IMR-90 (cell line): Measurements from ENCODE around the gene NR1D2. TPM values are rescaled to one million over a fixed set of nuclear protein-coding genes. Genes with fewer than 3 reads are reported as not detected.

ENCODE experiments used
- ATAC-seq: fragments of 200-7000 bp; cut with Tn5 transposase; 2 replicates; pipeline ENCODE4 v1.9.1; 2020; ENCODE audit warnings: low read depth, mild to moderate bottlenecking, moderate library complexity
- BruUV-seq: library from RNA; stranded (reverse); fragments of 400-500 nt; replicated peaks from 2 replicates; lab custom pipeline; 2021; lab: Mats Ljungman, UMichigan
- CTCF ChIA-PET: fragments of 300-600 bp; formaldehyde crosslinking; extraction: SDS; loops from one replicate; lab custom pipeline; 2021; ENCODE audit warnings: antibody characterized with exemption; lab: Yijun Ruan, JAX
- POLR2A ChIA-PET: fragments of 300-600 bp; sonication (Branson Sonifier 250); formaldehyde crosslinking; loops from one replicate; lab custom pipeline; 2022; ENCODE audit warnings: antibody characterized with exemption; ENCODE audit not compliant: unreplicated experiment; lab: Charles Lee
- DNase-seq: peaks from one replicate; pipeline ENCODE4 v3.0.0; 2013
- H2AFZ ChIP-seq: replicated peaks from 2 replicates; pipeline ENCODE3; 2013; ENCODE audit warnings: low read length, mild to moderate bottlenecking; ENCODE audit not compliant: poor library complexity
- H2AK5ac ChIP-seq: 2 replicates; pipeline ENCODE4 v1.6.1; 2013; ENCODE audit warnings: low read depth, low read length, inconsistent platforms
- H2AK9ac ChIP-seq: replicated peaks from 2 replicates; pipeline ENCODE3; 2013; ENCODE audit warnings: mild to moderate bottlenecking, low read depth, low read length, moderate library complexity; ENCODE audit not compliant: poor library complexity
- H2BK120ac ChIP-seq: 2 replicates; pipeline ENCODE4 v1.6.1; 2013; ENCODE audit warnings: low read depth, low read length, inconsistent platforms
- H2BK15ac ChIP-seq: 3 replicates; pipeline ENCODE4 v1.6.1; 2013; ENCODE audit warnings: low read depth, low read length, inconsistent platforms
- H2BK20ac ChIP-seq: 2 replicates; pipeline ENCODE4 v1.6.1; 2013; ENCODE audit warnings: low read depth, mild to moderate bottlenecking, inconsistent platforms, low read length, moderate library complexity
- H2BK5ac ChIP-seq: 2 replicates; pipeline ENCODE4 v1.6.1; 2013; ENCODE audit warnings: mild to moderate bottlenecking, low read depth, low read length, inconsistent platforms; ENCODE audit not compliant: poor library complexity, severe bottlenecking
- H3K14ac ChIP-seq: replicated peaks from 2 replicates; pipeline ENCODE4 v1.6.1; 2013; ENCODE audit warnings: low read depth, low read length, inconsistent platforms
- H3K18ac ChIP-seq: 2 replicates; pipeline ENCODE4 v1.6.1; 2013; ENCODE audit warnings: low read depth, low read length, control low read depth
- H3K23ac ChIP-seq: 2 replicates; pipeline ENCODE4 v1.6.1; 2013; ENCODE audit warnings: low read depth, low read length, inconsistent platforms
- H3K27ac ChIP-seq: 2 replicates; pipeline ENCODE4 v1.5.1; 2013; ENCODE audit warnings: mild to moderate bottlenecking, control low read depth, low read length; ENCODE audit not compliant: insufficient read depth
- H3K27me3 ChIP-seq: 2 replicates; pipeline ENCODE4 v1.6.1; 2013; ENCODE audit warnings: low read length; ENCODE audit not compliant: control insufficient read depth, insufficient read depth
- H3K36me3 ChIP-seq: 2 replicates; pipeline ENCODE4 v1.6.1; 2013; ENCODE audit warnings: low read length, mixed read lengths; ENCODE audit not compliant: control insufficient read depth, insufficient read depth
- H3K4ac ChIP-seq: 2 replicates; pipeline ENCODE4 v1.6.1; 2013; ENCODE audit warnings: low read depth, low read length, inconsistent platforms
- H3K4me1 ChIP-seq: 2 replicates; pipeline ENCODE4 v1.6.1; 2013; ENCODE audit warnings: low read length, mixed read lengths; ENCODE audit not compliant: control insufficient read depth, insufficient read depth
- H3K4me2 ChIP-seq: 2 replicates; pipeline ENCODE4 v1.6.1; 2013; ENCODE audit warnings: low read depth, mild to moderate bottlenecking, control low read depth, low read length, moderate library complexity
- H3K4me3 ChIP-seq: 2 replicates; pipeline ENCODE4 v1.5.1; 2013; ENCODE audit warnings: low read depth, mild to moderate bottlenecking, control low read depth, low read length, moderate library complexity; ENCODE audit not compliant: insufficient read depth
- H3K56ac ChIP-seq: 2 replicates; pipeline ENCODE4 v1.6.1; 2013; ENCODE audit warnings: low read length, inconsistent platforms; ENCODE audit not compliant: insufficient read depth; ENCODE audit errors: extremely low read depth
- H3K79me1 ChIP-seq, 2 experiments: 2 replicates each; pipeline ENCODE4 v1.6.1; 2013; ENCODE audit warnings: low read length in 2 of 2, inconsistent platforms in 1 of 2, low read depth in 1 of 2
- H3K9ac ChIP-seq: 2 replicates; pipeline ENCODE4 v1.6.1; 2013; ENCODE audit warnings: low read depth, low read length, control low read depth
- H3K9me1 ChIP-seq: 2 replicates; pipeline ENCODE4 v1.6.1; 2013; ENCODE audit warnings: low read length, inconsistent platforms; ENCODE audit not compliant: insufficient read depth
- H3K9me3 ChIP-seq: 2 replicates; pipeline ENCODE4 v1.6.1; 2013; ENCODE audit warnings: low read length; ENCODE audit not compliant: control insufficient read depth, insufficient read depth
- H4K20me1 ChIP-seq: 2 replicates; pipeline ENCODE4 v1.6.1; 2013; ENCODE audit warnings: low read length, inconsistent platforms; ENCODE audit not compliant: insufficient read depth
- H4K5ac ChIP-seq: 2 replicates; pipeline ENCODE4 v1.6.1; 2013; ENCODE audit warnings: mild to moderate bottlenecking, low read depth, low read length, control low read depth
- H4K8ac ChIP-seq, 2 experiments: 2 replicates each; pipeline ENCODE4 v1.6.1; 2013; ENCODE audit warnings: low read depth in 2 of 2, low read length in 2 of 2, control low read depth in 1 of 2, inconsistent platforms in 1 of 2
- H4K91ac ChIP-seq: 2 replicates; pipeline ENCODE4 v1.6.1; 2013; ENCODE audit warnings: low read depth, low read length, inconsistent platforms; ENCODE audit not compliant: insufficient read depth
- BHLHE40 ChIP-seq: fragments of 150-350 bp; IDR thresholded peaks from 2 replicates; pipeline ENCODE4 v1.6.1; 2016; ENCODE audit warnings: mild to moderate bottlenecking, low read depth, low read length
- CEBPB ChIP-seq: IDR thresholded peaks from 2 replicates; pipeline ENCODE4 v1.6.1; 2012; ENCODE audit warnings: low read depth, low read length, improper control_type of control experiment
- CHD1 ChIP-seq: IDR thresholded peaks from 2 replicates; pipeline ENCODE4 v1.6.1; 2012; ENCODE audit warnings: low read depth, low read length, improper control_type of control experiment
- FOS ChIP-seq: fragments of 150-350 bp; IDR thresholded peaks from 2 replicates; pipeline ENCODE4 v1.6.1; 2016; ENCODE audit warnings: low read depth, low read length
- MAFK ChIP-seq: IDR thresholded peaks from 2 replicates; pipeline ENCODE4 v1.6.1; 2012; ENCODE audit warnings: low read depth, low read length, improper control_type of control experiment
- MAZ ChIP-seq: IDR thresholded peaks from 2 replicates; pipeline ENCODE4 v1.6.1; 2012; ENCODE audit warnings: low read depth, mild to moderate bottlenecking, low read length, improper control_type of control experiment, moderate library complexity, borderline replicate concordance
- MXI1 ChIP-seq: IDR thresholded peaks from 2 replicates; pipeline ENCODE4 v1.6.1; 2012; ENCODE audit warnings: low read depth, mild to moderate bottlenecking, low read length, moderate library complexity, borderline replicate concordance
- NFE2L2 ChIP-seq: fragments of 150-350 bp; IDR thresholded peaks from 2 replicates; pipeline ENCODE4 v1.6.1; 2016; ENCODE audit warnings: low read depth, mild to moderate bottlenecking, low read length
- POLR2A ChIP-seq: IDR thresholded peaks from 2 replicates; pipeline ENCODE4 v1.6.1; 2012; ENCODE audit warnings: mild to moderate bottlenecking, low read depth, low read length
- RAD21 ChIP-seq: IDR thresholded peaks from 2 replicates; pipeline ENCODE4 v1.6.1; 2012; ENCODE audit warnings: low read length, improper control_type of control experiment
- RCOR1 ChIP-seq: IDR thresholded peaks from 2 replicates; pipeline ENCODE4 v1.6.1; 2012; ENCODE audit warnings: mild to moderate bottlenecking, low read length, improper control_type of control experiment; ENCODE audit not compliant: insufficient replicate concordance
- RFX5 ChIP-seq: IDR thresholded peaks from 2 replicates; pipeline ENCODE4 v1.8.0; 2012; ENCODE audit warnings: low read depth, mild to moderate bottlenecking, low read length, moderate library complexity
- SMC3 ChIP-seq: fragments of 150-350 bp; IDR thresholded peaks from 2 replicates; pipeline ENCODE4 v1.6.1; 2016; ENCODE audit warnings: low read depth, mild to moderate bottlenecking, antibody characterized with exemption, low read length, moderate library complexity
- WGBS, 2 experiments: methylation state at CpG; one replicate each; pipeline versions ENCODE4 v1.1.5 to v1.1.7; 2013; ENCODE audit warnings: missing lambda C conversion rate in 2 of 2; ENCODE audit not compliant: insufficient read length in 1 of 2; ENCODE audit errors: extremely low coverage in 2 of 2; 5-methylcytosine and 5-hydroxymethylcytosine counted together
- dilution Hi-C: fragments of 300-500 bp; cut with HindIII; formaldehyde crosslinking; loops from one replicate; pipeline ENCODE4 v1.14.3; 2018; ENCODE audit warnings: low sequenced_read_pairs; ENCODE audit not compliant: unreplicated experiment
- in situ Hi-C: fragments of 300-500 bp; cut with MboI; formaldehyde crosslinking; loops from 3 replicates; pipeline ENCODE4 v1.14.3; 2019; ENCODE audit warnings: low sequenced_read_pairs, inconsistent platforms, mixed read lengths
- intact Hi-C: fragments of 100-400 bp; cut with micrococcal nuclease; formaldehyde crosslinking; loops from 2 replicates; pipeline ENCODE4 v1.10.0; 2022
- polyA plus RNA-seq, 3 experiments: library from polyadenylated mRNA; depleted of rRNA; stranded (reverse); fragments of >200 nt; gene quantifications; 2 replicates each; pipeline ENCODE4 v1.2.3, GENCODE V29; 2012; ENCODE audit warnings: low replicate concordance in 1 of 3
- total RNA-seq: library from RNA; depleted of rRNA; stranded (reverse); fragments of >200 nt; gene quantifications from 2 replicates; pipeline ENCODE4 v1.2.3, GENCODE V29; 2012
- TF ChIP-seq, protein P1 (sequence below): fragments of 150-350 bp; IDR thresholded peaks from 2 replicates; pipeline ENCODE4 v1.6.1; 2016; ENCODE audit warnings: low read depth, mild to moderate bottlenecking, low read length, moderate library complexity, borderline replicate concordance
- TF ChIP-seq, protein P2 (sequence below): fragments of 150-350 bp; IDR thresholded peaks from 2 replicates; pipeline ENCODE4 v1.6.1; 2017; ENCODE audit warnings: mild to moderate bottlenecking, antibody characterized with exemption, low read length, low read depth

The NR1D2 gene
- total and polyA plus RNA-seq, 2 of the 4 experiments (the other 2 are of a cell fraction) = 8.1 to 41.0 TPM

DNA sequence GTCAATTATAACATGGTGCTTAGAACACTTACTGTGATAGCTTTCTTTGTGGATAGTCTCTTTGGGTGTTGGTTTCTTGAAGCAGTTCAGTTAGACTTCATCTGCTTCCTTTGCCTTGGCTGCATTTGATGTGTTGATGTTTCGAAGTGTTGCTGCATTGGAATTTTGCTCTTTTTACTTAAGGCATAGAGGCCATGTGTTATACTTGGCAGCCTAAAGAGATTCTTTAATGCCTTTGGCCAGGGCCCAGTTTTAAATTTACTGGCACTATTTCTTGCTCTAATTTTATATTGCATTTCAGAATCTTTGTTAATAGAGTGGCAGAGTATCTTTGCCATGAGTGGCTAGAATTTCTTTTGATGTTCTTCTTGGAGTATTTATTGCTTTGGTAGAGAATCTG lies 21.2 kb downstream of the NR1D2 start:
- no TSS peak for BruUV-seq
- H3K56ac ChIP-seq = no peak overlapping the region
- no peak overlapping the region for H3K4me3 ChIP-seq
- no peak overlapping the region for H3K9ac ChIP-seq
- no peaks in the 10 kb centered on the region for H3K9me3 ChIP-seq
- H3K4me1 ChIP-seq = peaks cover 6% of the 10 kb centered on the region
- H2AK9ac ChIP-seq = no peak overlapping the region
- WGBS, 2 experiments = no CpG with 5 or more reads among the region's 1 CpG
- H3K14ac ChIP-seq = no peak overlapping the region
- H3K4ac ChIP-seq = no peak overlapping the region
- H3K23ac ChIP-seq = no peak overlapping the region
- TF ChIP-seq, protein P1, sequence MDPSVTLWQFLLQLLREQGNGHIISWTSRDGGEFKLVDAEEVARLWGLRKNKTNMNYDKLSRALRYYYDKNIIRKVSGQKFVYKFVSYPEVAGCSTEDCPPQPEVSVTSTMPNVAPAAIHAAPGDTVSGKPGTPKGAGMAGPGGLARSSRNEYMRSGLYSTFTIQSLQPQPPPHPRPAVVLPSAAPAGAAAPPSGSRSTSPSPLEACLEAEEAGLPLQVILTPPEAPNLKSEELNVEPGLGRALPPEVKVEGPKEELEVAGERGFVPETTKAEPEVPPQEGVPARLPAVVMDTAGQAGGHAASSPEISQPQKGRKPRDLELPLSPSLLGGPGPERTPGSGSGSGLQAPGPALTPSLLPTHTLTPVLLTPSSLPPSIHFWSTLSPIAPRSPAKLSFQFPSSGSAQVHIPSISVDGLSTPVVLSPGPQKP = no peak
- TF ChIP-seq MXI1 (no peak), CEBPB (no peak), MAZ (no peak), POLR2A (no peak), BHLHE40 (no peak), RFX5 (no peak), RAD21 (no peak), SMC3 (no peak), RCOR1 (no peak), CHD1 (no peak), FOS (no peak), MAFK (no peak), NFE2L2 (no peak)
- TF ChIP-seq, protein P2, sequence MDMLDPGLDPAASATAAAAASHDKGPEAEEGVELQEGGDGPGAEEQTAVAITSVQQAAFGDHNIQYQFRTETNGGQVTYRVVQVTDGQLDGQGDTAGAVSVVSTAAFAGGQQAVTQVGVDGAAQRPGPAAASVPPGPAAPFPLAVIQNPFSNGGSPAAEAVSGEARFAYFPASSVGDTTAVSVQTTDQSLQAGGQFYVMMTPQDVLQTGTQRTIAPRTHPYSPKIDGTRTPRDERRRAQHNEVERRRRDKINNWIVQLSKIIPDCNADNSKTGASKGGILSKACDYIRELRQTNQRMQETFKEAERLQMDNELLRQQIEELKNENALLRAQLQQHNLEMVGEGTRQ = no peak
- H4K91ac ChIP-seq = no peak overlapping the region
- H4K5ac ChIP-seq = no peak overlapping the region
- H4K8ac ChIP-seq = no peak overlapping the region
- peaks cover 9% of the 10 kb centered on the region; the same call in 1 of the 2 replicates for H4K20me1 ChIP-seq
- H2AK5ac ChIP-seq = no peak overlapping the region
- peaks cover 17% of the 10 kb centered on the region for H3K36me3 ChIP-seq
- dilution Hi-C loops = no loop called here
- H2BK120ac ChIP-seq = no peak overlapping the region
- no peak overlapping the region for H2AFZ ChIP-seq
- H3K79me1 ChIP-seq = peaks cover 27 to 54% of the 10 kb centered on the region in 2 experiments
- no peak overlapping the region for H3K18ac ChIP-seq
- ATAC-seq (peak; percentile 53; the same call in 1 of the 2 replicates), DNase-seq (peak; percentile 47)
- in situ Hi-C loops = no loop called here
- no peak overlapping the region for H3K27ac ChIP-seq
- intact Hi-C loops = no loop called here
- H3K9me1 ChIP-seq = peaks cover 11% of the 10 kb centered on the region
- no peak overlapping the region for H2BK15ac ChIP-seq
- no peaks in the 10 kb centered on the region for H3K27me3 ChIP-seq
- ChIA-PET CTCF (no interaction called here), POLR2A (no interaction called here)
- no peak overlapping the region for H2BK20ac ChIP-seq
- no peak overlapping the region for H2BK5ac ChIP-seq
- no peak overlapping the region for H3K4me2 ChIP-seq
